Effector memory CD8-positive, alpha-beta T cell (primary cell): ENCODE results near the gene NUFIP2.
"Not testable (repeated sequence)": the region's sequence is repeated elsewhere in the genome, so short reads cannot be mapped to it uniquely, and the experiment has no call there.

Experiments used
- ATAC-seq: fragments of 150-1000 bp; cut with Tn5 transposase; replicated peaks from 2 replicates; pipeline ENCODE4 v1.10.0; 2021; ENCODE audit warnings: mild to moderate bottlenecking, moderate library complexity
- DNase-seq, 3 experiments: peaks; one replicate each; pipeline ENCODE4 v3.0.0; 2021
- H3K27ac Mint-ChIP-seq, 2 donors: one replicate each; pipeline ENCODE4 v1.8.0; 2022; ENCODE audit warnings: mild to moderate bottlenecking in 2 of 2, mixed read lengths in 2 of 2, moderate library complexity in 2 of 2
- H3K27me3 Mint-ChIP-seq, 2 donors: one replicate each; pipeline ENCODE4 v1.8.0; 2022; ENCODE audit warnings: mixed read lengths in 2 of 2
- H3K36me3 Mint-ChIP-seq: one replicate; pipeline ENCODE4 v1.8.0; 2022; ENCODE audit warnings: mild to moderate bottlenecking, moderate library complexity, mixed read lengths; ENCODE audit not compliant: insufficient read depth
- H3K4me1 Mint-ChIP-seq, 2 donors: one replicate each; pipeline ENCODE4 v1.8.0; 2022; ENCODE audit warnings: low read depth in 2 of 2, mixed read lengths in 2 of 2
- H3K4me3 Mint-ChIP-seq, 2 donors: one replicate each; pipeline ENCODE4 v1.8.0; 2022; ENCODE audit warnings: mild to moderate bottlenecking in 2 of 2, mixed read lengths in 2 of 2, moderate library complexity in 2 of 2
- H3K9me3 Mint-ChIP-seq, 2 donors: one replicate each; pipeline ENCODE4 v1.8.0; 2022; ENCODE audit warnings: mixed read lengths in 2 of 2

NUFIP2 gene

DNA sequence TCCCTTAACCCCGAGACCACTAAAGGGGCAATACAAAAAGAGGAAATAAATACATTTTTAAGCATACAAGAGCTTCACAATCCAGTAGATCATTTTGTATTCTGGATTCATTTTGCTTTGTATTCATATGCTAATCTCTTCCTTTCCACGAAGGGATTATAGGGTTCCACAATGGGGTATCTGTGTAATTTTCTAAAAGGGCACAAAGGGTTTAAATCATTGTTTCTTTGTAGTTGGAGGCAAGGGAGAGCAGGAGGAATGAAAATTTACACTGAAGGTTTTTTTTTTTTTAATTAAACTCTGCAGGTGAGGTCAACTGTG lies 592 bp upstream of the NUFIP2 start:
- H3K4me3 Mint-ChIP-seq: peak overlapping the region; percentile 94 to 98
- H3K27me3 Mint-ChIP-seq: no peaks in the 10 kb centered on the region
- H3K4me1 Mint-ChIP-seq: peaks cover 30 to 32% of the 10 kb centered on the region in 2 donors
- no peak for ATAC-seq
- H3K9me3 Mint-ChIP-seq: no peaks in the 10 kb centered on the region
- H3K27ac Mint-ChIP-seq: peak overlapping the region; percentile 95 to 96
- H3K36me3 Mint-ChIP-seq: peaks cover 36% of the 10 kb centered on the region
- DNase-seq: no peak

DNA sequence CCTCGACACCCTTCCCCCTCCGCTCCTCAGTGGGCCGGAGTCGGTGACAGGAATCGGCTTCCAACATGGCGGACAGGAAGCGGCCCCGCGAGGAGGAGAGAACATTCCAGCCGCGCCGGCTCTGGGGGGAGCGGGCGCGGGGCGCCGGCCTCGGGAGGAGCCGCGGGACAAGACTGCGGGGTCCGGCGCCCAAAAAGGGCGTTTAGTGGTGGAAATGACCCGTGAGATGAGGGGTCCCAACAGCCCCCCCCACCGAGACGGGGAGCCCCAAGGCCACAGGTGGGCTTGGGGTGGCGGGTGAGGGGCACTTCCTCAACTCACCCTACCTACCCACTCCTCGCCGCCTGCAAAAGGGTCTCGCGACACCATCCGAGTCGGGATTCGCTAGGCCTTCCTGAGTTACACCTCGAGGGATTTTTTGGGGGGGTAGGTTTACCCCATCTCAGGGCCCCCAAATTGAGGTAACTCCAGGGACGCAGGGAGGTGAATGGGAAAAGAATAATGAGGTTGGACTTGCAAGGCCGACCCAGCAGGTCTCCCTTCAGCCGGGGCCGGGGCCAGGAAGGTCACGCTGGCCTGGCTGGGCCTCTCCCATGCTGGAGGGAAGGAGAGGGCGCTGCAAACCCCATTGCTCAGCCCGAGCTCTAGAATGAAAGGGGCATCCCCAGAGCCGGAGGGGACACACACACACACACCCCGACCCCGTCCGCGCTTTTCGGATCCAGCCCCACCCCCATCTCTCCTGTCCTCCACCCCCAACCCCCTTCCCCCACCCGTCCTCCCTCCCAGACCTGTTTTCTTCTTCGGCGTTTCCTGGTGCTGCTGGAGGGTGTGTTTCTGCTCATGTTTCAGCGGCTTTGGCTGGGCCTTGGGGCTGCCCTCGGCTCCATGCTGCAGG lies 707 bp downstream of the NUFIP2 start:
- DNase-seq (peak; percentile 23 to 34 (median 31)), ATAC-seq (peak; percentile 27)
- Mint-ChIP-seq H3K27me3 (no peaks in the 10 kb centered on the region), H3K36me3 (peaks cover 49% of the 10 kb centered on the region), H3K4me1 (peaks cover 41 to 45% of the 10 kb centered on the region in 2 donors), H3K27ac (peak overlapping the region; percentile 95 to 96), H3K4me3 (peak overlapping the region; percentile 94 to 98), H3K9me3 (no peaks in the 10 kb centered on the region)

DNA sequence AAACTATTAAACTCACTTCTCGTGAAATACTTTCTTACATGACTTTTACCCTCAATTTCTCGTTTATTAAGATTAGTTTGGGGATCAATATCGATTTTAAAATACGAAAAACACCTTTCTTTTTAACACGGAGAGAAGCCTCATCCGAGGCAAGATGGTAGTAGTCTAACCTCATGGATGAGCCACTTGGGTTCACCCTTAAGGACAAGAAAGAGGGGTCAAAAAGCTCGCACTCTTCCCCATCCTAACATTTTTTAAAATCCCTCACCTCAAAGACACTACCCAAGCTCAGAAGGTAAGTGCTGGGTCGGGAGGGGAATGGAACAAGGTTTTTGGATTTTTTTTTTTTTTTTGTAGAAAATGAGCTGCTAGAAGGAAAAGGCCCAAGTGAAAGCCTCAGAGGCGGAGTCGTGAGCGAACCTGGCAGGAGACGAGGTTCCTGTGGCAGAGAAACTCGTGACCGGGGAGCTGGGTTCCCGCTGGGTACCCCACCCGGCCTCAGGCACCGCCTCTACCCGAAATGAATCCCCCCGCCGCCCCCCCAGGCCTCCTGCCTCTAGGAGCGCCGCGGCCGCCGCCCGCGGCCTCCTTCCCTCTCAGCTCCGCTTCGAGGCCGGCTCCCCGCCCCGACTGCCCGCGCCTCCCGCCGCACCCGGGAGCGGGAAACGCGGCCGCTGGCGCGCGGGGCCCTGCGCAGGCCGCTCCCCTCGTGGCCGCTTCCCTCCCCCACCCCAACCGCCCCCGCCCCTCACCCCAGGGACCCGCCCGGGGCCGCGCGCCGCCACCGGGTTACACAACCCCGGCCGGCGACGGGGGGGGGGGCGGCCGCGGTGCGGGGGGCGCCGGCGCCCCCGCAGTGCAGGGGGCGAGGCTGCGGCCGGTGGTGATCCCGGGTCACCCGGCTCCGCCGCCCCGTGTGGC lies 1.6 kb downstream of the NUFIP2 start:
- ATAC-seq: peak; percentile 4
- DNase-seq: peak; percentile 42 to 45 (median 43)
- Mint-ChIP-seq H3K27ac (peak overlapping the region; percentile 95 to 96), H3K27me3 (no peaks in the 10 kb centered on the region), H3K4me3 (peak overlapping the region; percentile 94 to 98), H3K36me3 (peaks cover 58% of the 10 kb centered on the region), H3K9me3 (no peaks in the 10 kb centered on the region), H3K4me1 (peaks cover 49 to 54% of the 10 kb centered on the region in 2 donors)

DNA sequence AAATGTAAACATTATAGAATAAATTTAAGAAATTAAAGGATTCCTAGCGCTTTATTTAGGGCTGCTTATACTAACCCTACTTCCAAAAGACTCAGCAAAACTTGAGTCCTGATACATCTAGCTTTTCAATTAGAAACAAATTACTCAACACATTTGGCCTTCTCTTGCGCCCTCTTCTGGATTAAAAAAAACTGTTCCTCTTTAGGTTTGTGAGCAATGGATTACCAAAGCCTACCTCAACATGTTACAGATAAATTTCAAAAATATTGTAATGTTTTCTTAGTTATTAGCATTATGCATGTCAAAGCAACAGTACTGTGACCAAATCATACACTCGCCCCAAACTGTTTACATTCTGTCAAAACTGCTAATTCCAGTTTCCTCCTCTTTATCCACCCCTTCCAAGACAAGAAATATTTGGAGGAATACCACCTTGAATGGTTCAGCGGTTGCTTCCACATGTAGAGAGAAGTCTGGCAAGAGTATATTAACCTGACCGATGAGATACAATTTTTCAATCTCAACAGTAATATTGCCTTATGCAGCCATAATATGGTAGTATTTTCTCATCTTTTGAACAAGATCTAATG lies 2.7 kb downstream of the NUFIP2 start:
- Mint-ChIP-seq H3K9me3 (no peaks in the 10 kb centered on the region), H3K36me3 (peaks cover 69% of the 10 kb centered on the region), H3K27ac (peak overlapping the region; percentile 27 to 63), H3K27me3 (no peaks in the 10 kb centered on the region), H3K4me3 (peak overlapping the region; percentile 74 to 81), H3K4me1 (peaks cover 59 to 65% of the 10 kb centered on the region in 2 donors)
- no peak for ATAC-seq
- peak; percentile 35 to 46 (median 44) for DNase-seq

DNA sequence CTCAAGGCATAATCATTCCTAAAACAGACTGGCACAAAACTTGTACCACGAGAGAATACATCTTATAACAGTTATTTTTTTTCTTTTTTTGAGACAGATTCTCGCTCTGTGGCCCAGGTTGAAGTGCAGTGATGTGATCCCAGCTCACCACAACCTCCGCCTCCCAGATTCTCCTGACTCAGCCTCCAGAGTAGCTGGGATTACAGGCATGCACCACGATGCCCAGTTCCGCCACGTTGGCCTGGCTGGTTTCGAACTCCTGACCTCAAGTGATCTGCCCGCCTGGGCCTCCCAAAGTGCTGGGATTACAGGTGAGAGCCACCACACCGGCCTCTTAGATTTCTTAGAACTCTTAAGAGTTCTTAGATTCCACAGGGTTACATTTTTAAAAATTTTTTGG lies 4.1 kb downstream of the NUFIP2 start:
- peak overlapping the region; percentile 71 to 87 for H3K27ac Mint-ChIP-seq

DNA sequence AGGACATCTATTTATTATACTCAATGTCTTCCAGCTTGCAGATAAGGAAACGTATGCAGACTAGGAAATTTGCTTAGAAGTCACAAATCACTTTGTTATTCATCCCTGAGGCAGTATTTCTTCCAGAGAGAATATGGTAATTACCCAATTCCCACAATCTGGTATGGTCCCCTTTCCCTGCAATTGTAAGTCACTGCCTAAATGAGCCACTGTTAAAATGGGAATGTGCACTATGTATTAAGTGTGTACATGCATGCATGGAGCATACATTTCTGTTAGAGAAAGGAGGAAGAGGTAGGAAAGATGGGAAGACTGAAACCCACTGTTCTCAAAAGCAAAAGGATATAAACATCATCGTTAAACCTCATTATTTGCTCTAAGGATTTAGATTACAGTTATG lies 10.0 kb downstream of the NUFIP2 start:
- H3K27me3 Mint-ChIP-seq: no peaks in the 10 kb centered on the region
- peaks cover 100% of the 10 kb centered on the region for H3K36me3 Mint-ChIP-seq
- H3K4me3 Mint-ChIP-seq: peak overlapping the region; percentile 50 to 62
- peak overlapping the region in 1 of 2 donors; percentile 17 for H3K27ac Mint-ChIP-seq
- H3K9me3 Mint-ChIP-seq: no peaks in the 10 kb centered on the region
- no peak for ATAC-seq
- no peak for DNase-seq
- peaks cover 53 to 61% of the 10 kb centered on the region in 2 donors for H3K4me1 Mint-ChIP-seq

More for the DNA sequence above, 4.1 kb downstream of the NUFIP2 start:
- Mint-ChIP-seq H3K4me1 (peaks cover 59 to 63% of the 10 kb centered on the region in 2 donors), H3K4me3 (peak overlapping the region; percentile 68 to 81), H3K9me3 (no peaks in the 10 kb centered on the region), H3K36me3 (peaks cover 81% of the 10 kb centered on the region), H3K27me3 (no peaks in the 10 kb centered on the region)
- no peak for ATAC-seq
- no peak for DNase-seq

DNA sequence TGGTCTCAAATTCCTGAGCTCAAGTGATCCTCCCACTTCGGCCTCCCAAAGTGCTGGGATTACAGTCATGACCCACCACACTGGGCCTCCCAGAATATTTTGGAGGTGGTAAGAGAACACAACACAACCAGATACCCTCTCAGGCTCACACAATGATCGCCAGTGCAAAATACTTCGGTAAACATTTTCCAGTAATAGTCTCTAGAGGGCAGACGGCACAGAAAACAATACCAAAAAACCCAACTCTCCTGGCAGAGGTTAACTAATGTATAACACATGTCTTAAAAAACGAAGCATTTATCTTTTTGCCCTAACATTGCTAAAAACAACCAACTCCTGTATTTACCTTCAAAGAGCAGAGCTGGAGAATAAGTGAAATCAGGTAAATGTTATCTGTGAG lies 10.5 kb downstream of the NUFIP2 start:
- ATAC-seq (peak; percentile 51), DNase-seq (no peak)
- Mint-ChIP-seq H3K4me1 (peaks cover 49 to 57% of the 10 kb centered on the region in 2 donors), H3K4me3 (peak overlapping the region; percentile 50 to 62), H3K27me3 (no peaks in the 10 kb centered on the region), H3K9me3 (peaks cover 0 to 1% of the 10 kb centered on the region in 2 donors), H3K36me3 (peaks cover 99% of the 10 kb centered on the region), H3K27ac (peak overlapping the region; percentile 17 to 72)

DNA sequence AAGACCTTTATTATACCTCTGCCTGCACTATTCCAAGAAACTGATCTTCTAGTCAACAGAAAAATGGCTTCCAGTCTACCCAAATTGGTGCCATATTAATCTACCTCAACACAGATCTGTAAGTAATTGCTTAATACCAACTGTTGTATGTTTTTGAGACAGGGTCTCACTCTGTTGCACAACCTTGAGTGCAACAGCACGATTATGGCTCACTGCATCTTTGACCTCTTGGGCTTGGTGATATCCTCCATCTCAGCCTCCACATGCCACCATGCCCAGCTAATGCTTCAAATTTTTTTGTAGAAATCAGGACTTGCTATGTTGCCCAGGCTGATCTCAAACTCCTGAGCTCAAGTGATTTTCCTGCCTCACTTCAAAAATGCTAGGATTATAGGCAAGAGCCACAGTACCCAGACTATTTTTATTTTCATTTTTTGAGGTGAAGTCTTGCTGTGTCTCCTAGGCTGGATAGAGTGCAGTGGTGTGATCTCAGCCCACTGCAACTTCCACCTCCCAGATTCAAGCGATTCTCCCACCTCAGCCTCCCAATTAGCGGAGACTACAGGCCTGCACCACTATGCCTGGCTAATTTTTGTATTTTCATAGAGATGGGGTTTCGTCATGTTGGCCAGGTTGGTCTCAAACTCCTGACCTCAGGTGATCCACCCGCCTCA lies 14.4 kb downstream of the NUFIP2 start:
- peaks cover 48 to 59% of the 10 kb centered on the region in 2 donors for H3K4me1 Mint-ChIP-seq
- peaks cover 96% of the 10 kb centered on the region for H3K36me3 Mint-ChIP-seq
- no peak for ATAC-seq
- peak overlapping the region in 1 of 2 donors; percentile 79 for H3K27ac Mint-ChIP-seq
- peaks cover 0 to 1% of the 10 kb centered on the region in 2 donors for H3K9me3 Mint-ChIP-seq
- no peaks in the 10 kb centered on the region for H3K27me3 Mint-ChIP-seq
- peak overlapping the region; percentile 23 to 63 for H3K4me3 Mint-ChIP-seq
- DNase-seq: no peak

DNA sequence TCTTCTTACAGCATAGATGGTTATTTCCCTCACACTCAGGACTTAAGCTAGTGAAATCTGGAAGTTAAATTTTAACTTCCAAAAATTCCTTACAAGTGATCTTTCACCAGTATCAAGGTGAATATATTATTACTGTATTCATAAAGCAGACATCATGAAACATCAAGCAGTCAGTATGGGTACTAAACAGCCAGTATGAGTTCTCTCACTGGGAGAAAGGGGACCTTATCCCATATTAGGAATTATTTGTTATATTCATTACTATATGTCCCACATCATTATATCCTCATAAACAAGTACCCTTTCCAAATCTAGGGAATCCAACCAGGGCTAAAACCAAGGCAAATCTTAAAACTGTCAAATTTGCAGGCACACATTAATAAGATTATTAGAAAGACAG lies 15.3 kb downstream of the NUFIP2 start:
- peak overlapping the region; percentile 25 to 46 for H3K4me3 Mint-ChIP-seq
- DNase-seq: no peak
- no peak for ATAC-seq
- H3K9me3 Mint-ChIP-seq: peaks cover 0 to 1% of the 10 kb centered on the region in 2 donors
- peaks cover 96% of the 10 kb centered on the region for H3K36me3 Mint-ChIP-seq
- H3K4me1 Mint-ChIP-seq: peaks cover 49 to 61% of the 10 kb centered on the region in 2 donors
- H3K27me3 Mint-ChIP-seq: no peaks in the 10 kb centered on the region
- H3K27ac Mint-ChIP-seq: peak overlapping the region; percentile 38 to 72

DNA sequence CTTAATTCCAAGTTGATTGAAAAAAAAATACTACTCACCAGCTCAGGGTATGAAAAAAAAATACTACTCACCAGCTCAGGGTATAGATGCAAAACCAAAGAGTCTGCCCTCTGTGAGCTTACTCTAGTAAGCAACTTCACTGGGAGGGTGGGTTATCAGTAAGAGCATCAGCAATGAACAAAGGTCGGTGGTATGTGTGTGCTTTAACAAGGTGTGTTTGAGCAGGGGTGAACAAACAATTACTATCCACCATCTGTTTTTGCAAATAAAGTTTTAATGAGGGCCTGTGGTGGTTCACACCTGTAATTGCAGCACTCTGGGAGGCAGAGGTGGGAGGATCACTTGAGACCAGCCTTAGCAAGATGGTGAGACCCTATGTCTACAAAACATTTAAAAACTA lies 20.0 kb downstream of the NUFIP2 start:
- Mint-ChIP-seq H3K9me3 (peaks cover 0 to 1% of the 10 kb centered on the region in 2 donors), H3K27ac (peak overlapping the region; percentile 14 to 65), H3K27me3 (no peaks in the 10 kb centered on the region), H3K36me3 (peaks cover 92% of the 10 kb centered on the region), H3K4me1 (peaks cover 42 to 57% of the 10 kb centered on the region in 2 donors), H3K4me3 (peak overlapping the region in 1 of 2 donors; percentile 13)
- DNase-seq: no peak
- no peak for ATAC-seq

DNA sequence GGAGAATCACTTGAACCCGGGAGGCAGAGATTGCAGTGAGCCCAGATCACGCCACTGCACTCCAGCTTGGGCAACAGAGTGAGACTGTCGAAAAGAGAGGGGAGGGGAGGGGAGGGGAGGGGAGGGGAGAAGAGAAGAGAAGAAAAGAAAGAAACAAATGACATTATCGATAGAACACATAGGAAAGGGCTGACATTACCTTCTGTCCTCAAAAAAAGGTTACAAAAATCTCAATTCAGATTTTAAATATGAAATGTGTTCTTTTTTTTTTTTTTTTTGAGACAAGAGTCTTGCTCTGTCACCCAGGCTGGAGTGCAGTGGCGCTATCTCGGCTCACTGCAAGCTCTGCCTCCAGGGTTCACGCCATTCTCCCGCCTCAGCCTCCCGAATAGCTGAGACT lies 22.0 kb downstream of the NUFIP2 start:
- DNase-seq, H3K9me3 Mint-ChIP-seq, ATAC-seq, H3K27me3 Mint-ChIP-seq: not testable (repeated sequence)
- Mint-ChIP-seq H3K36me3 (peaks cover 89% of the 10 kb centered on the region), H3K27ac (peak overlapping the region in 1 of 2 donors; percentile 67), H3K4me1 (peaks cover 35 to 47% of the 10 kb centered on the region in 2 donors), H3K4me3 (peak overlapping the region in 1 of 2 donors; percentile 34)

DNA sequence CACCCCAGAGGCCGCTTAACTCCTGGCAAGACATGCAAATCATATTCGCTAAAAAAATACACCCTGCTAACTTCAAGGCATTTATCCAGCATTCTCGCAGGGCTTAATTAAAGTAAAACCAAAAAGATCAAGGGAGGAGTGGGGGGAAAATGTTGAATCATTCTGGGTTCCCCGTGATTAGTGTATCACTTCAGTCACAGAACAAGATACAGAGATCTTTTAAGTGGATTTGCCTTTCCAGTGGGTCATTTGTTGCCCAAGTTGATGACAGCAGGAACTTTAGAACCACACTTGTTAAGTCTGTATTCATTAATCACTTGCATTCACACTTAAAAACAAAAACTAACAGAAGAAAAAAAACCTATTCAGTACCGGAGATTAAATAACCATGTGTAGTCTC lies 30.0 kb downstream of the NUFIP2 start:
- DNase-seq (no peak), ATAC-seq (no peak)
- Mint-ChIP-seq H3K9me3 (no peaks in the 10 kb centered on the region), H3K27ac (no peak overlapping the region), H3K4me1 (peaks cover 6 to 21% of the 10 kb centered on the region in 2 donors), H3K4me3 (no peak overlapping the region), H3K36me3 (peaks cover 88% of the 10 kb centered on the region), H3K27me3 (no peaks in the 10 kb centered on the region)
